DOHH2 (cell line): Measurements from ENCODE around the gene TUB.

Experiments
- EZH2phosphoT487 ChIP-seq: fragments of 200-600 bp; sonication (generic); IDR thresholded peaks from 2 replicates; pipeline ENCODE4 v1.6.1; 2017; ENCODE audit warnings: borderline replicate concordance, mild to moderate bottlenecking, antibody characterized with exemption, low read length, moderate library complexity, mixed read lengths
- TF ChIP-seq, protein P1 (sequence below): fragments of 200-600 bp; sonication (generic); IDR thresholded peaks from one replicate; pipeline ENCODE4 v1.5.1; 2014; ENCODE audit warnings: antibody characterized with exemption, mild to moderate bottlenecking, low read depth, low read length; ENCODE audit not compliant: poor library complexity, severe bottlenecking

DNA sequence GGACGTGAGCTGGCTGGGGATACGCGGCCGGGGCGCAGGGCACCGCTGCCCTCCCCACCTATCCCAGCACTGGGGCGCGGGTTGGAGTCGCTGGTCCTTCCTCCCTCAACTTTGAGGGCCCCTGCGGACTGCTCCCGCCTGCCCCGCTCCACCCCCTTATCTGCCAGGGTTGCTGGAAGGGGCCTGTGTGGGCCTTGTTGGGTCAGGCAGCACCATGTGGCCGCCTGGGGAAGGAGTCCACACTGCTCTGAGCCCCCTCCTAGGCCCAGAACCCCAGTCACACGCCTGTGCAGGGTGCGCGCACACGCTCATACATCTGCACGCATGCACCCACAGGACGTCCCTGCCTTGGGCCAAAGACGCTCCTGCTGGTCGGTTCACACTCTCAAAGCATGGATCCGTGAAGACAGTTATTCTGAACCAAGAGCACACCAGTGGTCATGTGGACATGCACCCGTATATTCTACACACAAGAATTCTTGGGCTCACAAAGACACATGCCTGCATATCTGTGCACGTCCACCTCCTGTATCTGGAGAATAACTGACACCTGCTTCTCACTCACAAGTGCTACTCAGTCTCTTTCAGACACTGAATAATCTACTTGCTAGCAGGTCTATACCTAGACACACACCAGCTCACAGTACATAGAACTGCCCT lies 710 bp downstream of the TUB start:
- TF ChIP-seq, protein P1, sequence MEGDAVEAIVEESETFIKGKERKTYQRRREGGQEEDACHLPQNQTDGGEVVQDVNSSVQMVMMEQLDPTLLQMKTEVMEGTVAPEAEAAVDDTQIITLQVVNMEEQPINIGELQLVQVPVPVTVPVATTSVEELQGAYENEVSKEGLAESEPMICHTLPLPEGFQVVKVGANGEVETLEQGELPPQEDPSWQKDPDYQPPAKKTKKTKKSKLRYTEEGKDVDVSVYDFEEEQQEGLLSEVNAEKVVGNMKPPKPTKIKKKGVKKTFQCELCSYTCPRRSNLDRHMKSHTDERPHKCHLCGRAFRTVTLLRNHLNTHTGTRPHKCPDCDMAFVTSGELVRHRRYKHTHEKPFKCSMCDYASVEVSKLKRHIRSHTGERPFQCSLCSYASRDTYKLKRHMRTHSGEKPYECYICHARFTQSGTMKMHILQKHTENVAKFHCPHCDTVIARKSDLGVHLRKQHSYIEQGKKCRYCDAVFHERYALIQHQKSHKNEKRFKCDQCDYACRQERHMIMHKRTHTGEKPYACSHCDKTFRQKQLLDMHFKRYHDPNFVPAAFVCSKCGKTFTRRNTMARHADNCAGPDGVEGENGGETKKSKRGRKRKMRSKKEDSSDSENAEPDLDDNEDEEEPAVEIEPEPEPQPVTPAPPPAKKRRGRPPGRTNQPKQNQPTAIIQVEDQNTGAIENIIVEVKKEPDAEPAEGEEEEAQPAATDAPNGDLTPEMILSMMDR = no peak
- no peak for TF ChIP-seq EZH2phosphoT487
